Measurements from ENCODE around the gene ANKFY1. TPM values are rescaled to one million over a fixed set of nuclear protein-coding genes. Genes with fewer than 3 reads are reported as not detected.

ANKFY1 gene
- polyA plus RNA-seq, 1 donor, result 27.6 TPM

DNA sequence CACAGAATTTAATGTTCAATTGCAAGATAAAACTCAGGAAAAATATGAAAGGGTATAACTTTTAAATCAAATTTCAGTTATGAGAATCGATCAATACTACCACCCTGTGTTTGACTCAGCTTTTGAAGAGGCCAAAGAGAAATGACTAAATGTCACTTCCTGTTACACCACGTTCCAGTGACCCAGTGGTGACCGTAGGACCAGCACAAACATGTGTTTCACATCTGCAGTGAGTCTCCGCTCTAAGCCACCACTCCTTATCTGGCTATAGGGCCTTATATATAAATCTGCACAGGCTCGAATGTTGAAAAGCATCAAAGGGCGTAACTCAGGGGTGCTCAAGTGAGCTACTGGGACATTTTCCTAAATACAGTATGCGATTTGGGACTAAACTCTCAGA, 84.7 kb downstream of the ANKFY1 start:
- DNase-seq (ENCODE audit: low read depth), result no peak

DNA sequence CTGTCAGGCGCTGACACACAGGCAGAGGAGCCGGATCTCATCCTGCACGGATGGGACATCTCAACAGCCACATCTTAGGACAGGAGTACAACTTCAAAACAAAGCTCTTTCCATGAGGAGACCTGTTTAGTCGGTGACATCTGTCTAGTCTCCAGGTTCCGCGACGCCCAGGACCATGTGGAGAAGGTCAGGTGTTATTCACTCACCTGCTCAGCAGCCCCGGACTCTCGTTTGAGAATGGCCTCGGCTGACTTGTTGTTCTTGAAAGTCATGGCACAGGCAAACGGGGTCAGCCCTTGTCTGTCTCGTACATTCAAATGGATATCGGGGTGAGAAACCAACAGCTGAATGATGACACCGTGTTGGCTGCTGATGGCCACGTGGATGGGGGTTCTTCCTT, 85.1 kb downstream of the ANKFY1 start:
- no peak for DNase-seq (ENCODE audit: low read depth)

GRCh38 chr17:4177806-4178205, 86.0 kb downstream of the ANKFY1 start:
- no peak for DNase-seq (ENCODE audit: low read depth)

DNA sequence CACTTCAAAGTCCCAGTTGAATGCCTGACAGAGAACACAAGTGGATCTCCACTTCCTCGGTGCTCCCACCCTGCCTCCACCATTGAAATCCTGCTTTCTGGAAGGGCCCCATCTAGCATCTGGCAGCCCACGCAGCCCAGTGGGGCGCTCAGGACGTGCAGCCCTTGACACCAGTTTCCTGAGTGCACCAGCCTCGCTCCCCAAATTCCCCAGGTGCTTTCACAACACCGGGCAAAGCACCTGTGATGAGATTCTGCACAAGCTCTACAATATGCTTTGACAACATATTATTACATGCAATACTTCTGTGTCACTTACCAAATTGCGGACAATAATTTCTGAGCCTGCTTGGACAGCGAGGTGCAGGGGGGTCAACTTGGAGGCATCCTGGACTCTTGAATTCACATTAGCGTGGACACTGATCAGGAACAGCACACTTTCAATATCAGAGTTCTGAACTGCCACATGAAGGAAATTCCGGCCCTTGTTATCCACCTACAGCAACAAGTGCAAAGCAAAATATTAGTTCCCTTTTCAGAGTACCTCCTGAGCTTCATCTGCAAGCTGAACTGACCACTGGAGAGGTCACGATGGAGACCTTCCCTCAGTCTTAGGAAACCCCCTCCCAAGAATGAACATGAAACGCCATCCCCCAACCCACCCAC, 86.8 kb downstream of the ANKFY1 start:
- no peak for DNase-seq (ENCODE audit: low read depth)

- DNase-seq (ENCODE audit: low read depth), result no peak
Measured at GRCh38 chr17:4175921-4176807, 87.6 kb downstream of the ANKFY1 start.

DNA sequence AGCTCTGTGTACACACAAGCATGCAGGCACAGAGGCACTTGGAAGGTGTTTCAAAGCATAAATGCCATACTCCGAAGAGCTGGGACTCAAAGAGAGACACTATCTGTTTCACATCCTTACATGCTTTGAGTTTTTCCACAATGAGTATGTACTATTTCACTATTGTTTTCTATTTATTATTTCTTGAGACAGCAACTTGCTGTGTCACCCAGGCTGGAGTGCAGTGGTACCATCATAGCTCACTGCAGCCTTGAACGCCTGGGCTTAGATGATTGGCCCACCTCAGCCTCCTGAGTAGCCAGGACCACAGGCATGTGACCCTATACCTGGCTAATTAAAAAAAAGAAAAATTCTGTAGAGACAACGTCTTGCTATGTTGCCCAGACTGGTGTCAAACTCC, 89.2 kb downstream of the ANKFY1 start:
- DNase-seq (ENCODE audit: low read depth), result no peak

DNA sequence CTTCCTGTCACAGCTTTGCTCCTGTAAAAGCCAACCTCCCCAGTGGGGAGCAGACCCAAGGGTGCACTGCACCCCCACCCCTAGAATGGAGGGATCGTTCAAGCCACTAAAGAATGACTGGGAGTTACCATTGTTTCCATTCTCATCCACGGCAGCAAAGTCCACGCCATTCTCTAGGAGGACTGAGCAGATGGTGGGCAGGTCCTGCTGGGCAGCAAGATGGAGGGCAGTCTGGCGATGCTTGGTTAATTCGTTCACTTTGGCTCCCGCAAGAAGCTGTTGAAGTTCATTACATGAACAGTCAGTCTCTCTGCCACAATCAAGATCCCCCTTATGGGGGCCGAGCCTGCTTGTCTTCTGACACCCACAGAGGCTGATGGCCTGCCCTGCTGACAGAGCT, 90.0 kb downstream of the ANKFY1 start:
- DNase-seq (ENCODE audit: low read depth), result no peak

DNA sequence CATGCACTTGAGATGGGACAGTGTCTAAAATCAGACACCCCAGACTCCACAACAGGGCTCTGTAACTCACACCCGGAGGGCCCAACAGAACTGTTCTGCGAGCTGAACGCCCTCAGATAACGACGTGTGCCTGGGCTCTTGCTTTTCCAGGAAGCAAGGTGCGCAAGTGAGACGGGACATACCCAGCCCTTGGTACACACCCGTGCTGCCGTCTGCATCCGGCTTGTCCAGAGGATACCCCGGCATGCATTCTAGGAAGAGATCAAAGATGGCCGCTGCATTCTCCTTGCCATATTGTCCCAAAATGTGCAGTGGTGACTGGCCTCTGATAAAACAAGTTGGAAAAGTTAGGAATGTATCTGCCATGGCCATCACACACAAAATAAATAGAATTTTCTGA, 91.4 kb downstream of the ANKFY1 start:
- no peak for DNase-seq (ENCODE audit: low read depth)

DNA sequence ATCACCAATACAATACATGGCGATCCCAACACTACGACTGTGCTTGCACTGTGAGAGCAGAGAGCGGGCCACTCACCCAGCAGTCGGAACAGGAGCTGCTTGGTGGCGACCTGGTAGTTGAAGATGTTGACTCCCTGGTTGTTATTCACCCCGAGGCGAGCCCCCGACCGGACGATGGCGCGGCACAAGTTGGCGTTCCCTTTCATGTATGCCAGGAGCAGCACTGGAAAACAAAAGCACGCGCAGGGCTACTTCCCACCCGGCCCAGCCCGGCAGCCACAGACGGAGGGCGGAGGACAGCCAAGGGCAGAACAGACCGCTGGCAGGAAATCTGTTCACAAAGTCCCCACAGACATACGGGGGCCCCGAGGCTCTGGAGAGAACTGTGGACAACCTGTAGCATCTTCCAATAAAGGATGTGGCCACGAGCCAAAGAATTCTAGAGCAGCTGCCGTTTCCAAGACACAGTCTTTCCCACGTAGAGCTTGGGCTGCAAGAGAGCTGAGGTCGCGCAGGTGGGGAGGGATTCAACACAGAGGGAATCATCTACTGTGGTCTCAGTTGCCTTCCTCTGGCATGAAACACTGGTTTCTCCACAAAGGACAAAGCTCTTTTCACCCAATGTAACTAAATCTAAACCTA, 93.0 kb downstream of the ANKFY1 start:
- DNase-seq (ENCODE audit: low read depth), result no peak

DNA sequence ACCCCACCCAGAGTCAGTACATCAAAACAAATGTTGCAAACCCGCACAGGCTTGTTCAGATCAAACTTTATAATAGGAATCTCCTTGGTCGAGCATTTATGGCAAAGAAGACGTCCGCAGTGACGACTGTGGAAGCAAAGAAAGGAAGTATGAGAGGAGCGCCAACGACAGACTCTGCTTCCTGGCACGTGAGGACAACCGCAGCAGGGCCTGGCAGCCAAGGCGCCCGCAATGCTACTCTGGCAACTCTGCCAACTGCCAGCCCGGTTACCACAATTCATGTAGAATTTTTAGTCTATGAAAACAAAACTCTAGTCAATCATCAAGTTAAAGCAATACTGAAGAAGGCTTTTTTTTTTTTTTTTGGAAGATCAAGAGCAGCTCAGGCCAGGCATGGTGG, 96.0 kb downstream of the ANKFY1 start:
- DNase-seq (ENCODE audit: low read depth), result no peak

GRCh38 chr17:4166419-4166818, 97.4 kb downstream of the ANKFY1 start:
- no peak for DNase-seq (ENCODE audit: low read depth)

DNA sequence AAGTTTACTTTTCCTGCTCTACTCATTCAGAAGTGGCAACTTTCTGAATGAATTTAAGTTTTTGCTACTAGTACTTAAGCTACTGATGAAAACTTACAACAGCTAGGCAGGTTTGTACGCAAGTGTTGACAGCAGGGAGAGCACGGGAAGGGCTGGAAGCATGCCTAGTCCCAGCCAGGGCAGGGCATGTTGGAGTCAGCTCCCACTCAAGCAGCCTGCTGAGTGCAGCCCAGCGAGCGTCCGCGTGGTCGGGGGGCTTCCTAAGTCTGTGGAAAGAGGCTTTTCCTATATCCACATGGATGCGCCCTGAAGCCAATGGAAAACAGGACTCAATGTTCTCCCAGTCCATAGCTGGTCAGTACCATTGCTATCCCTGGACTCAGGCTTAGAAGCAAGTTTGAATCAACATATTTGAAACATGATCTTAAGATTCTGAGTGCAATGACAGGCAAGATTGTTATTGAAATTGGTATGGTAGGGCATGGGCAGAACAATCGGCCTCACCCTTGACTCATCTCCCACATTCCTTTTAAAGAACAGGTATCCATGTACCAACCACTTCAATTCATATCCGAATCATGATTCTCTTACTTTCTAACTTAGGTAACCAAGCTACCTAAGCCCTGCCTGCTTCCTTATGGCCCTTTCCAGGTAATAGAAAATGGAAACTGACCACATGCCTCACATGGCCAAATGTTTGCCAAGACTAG, 98.3 kb downstream of the ANKFY1 start:
- no peak for DNase-seq (ENCODE audit: low read depth)

DNA sequence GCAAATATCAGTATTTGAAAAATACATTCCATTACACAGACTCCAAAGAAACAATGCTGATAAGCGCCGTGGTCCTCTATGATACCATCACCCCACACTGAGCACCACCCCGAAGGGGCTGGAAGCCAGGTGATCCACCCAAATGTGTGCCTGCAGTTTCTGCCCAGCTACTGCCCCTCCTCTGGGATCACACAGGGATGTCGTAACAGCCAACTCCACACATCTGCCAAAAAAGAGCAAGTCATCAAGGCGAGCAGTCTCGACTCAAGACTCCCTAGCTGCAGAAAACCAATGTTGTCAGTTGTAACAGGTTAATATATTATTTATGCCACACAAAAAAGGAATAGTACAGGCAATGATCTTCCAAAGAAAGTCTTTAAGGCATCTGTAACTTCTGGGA, 99.8 kb downstream of the ANKFY1 start:
- no peak for DNase-seq (ENCODE audit: low read depth)

DNA sequence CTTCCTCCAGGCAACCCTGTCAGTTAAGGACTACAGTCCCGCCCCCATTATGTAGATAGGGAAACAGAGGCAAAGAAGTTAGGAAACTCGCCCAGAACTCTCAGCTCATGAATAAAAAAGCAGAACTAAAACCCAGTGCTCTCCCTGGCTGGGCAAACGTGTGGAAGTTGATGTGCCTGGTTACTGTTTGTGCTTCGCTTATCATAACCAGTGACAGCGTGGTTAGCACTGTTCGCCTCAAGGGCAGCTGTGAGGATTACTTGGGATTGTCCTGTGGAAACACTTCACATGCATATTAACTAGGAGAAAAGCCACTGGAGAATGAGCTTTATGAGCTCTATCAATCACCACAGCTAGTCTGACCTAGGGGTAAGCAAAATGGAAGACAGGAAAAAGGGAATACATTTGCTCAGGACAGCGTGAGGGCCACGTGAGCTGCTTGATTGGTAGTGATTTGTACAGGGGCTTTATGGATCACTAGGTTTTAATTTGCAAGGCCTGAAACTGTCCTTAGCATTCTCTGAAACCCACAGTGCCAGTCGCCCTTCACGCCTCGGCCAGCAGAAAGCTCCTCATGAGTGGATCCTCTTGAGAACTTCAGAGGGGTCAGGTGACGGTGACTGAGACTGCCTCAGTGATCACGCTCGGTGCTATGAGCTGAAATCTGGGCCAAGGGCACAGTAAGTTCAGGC, 100.9 kb downstream of the ANKFY1 start:
- DNase-seq (ENCODE audit: low read depth), result no peak

DNA sequence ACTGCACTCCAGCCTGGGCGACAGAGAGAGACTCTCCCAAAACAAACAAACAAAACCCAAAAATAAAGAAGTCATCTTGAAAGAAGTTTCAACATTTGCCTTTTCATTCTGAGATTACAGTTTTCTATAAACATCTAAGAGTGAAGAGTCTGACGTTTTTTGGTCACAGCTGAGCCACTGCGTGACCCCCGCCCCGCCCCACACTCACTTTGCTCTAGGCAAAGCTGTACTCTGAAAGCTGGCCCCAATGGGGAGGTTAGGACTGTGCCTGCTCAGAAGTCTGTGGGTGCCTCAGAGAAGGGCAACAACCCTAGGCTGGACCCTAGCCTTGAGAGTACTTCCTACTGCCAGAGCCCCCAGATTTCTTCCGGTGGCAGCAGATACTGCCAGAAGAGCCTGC, 101.5 kb downstream of the ANKFY1 start:
- DNase-seq (ENCODE audit: low read depth), result no peak

DNA sequence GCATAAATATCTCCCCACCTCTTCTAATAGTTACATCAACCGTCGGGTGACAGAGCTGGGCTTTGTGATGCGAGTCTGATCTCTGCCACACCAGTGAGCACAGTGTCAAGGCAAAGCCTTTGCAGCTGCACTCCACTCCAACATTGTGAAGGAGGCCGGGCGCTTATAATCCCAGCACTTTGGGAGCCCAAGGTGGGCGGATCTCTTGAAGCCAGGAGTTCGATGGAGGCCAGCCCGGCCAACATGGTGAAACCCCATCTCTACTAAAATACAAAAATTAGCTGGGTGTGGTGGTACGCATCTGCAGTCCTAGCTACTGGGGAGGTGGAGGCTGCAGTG, 101.8 kb downstream of the ANKFY1 start:
- no peak for DNase-seq (ENCODE audit: low read depth)

- no peak for DNase-seq (ENCODE audit: low read depth)
Measured at GRCh38 chr17:4161192-4161966, 102.4 kb downstream of the ANKFY1 start.

GRCh38 chr17:4160294-4160859, 103.4 kb downstream of the ANKFY1 start:
- no peak for DNase-seq (ENCODE audit: low read depth)

DNA sequence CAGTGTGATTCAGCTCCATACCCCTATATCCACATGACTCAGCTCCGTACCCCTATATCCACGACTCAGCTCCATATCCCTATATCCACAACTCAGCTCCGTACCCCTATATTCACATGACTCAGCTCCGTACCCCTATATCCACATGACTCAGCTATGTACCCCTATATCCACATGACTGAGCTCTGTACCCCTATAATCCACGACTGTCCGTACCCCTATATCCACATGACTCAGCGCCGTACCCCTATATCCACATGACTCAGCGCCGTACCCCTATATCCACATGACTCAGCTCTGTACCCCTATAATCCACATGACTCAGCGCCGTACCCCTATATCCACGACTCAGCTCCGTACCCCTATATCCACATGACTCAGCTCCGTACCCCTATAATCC, 104.0 kb downstream of the ANKFY1 start:
- DNase-seq (ENCODE audit: low read depth), result no peak

DNA sequence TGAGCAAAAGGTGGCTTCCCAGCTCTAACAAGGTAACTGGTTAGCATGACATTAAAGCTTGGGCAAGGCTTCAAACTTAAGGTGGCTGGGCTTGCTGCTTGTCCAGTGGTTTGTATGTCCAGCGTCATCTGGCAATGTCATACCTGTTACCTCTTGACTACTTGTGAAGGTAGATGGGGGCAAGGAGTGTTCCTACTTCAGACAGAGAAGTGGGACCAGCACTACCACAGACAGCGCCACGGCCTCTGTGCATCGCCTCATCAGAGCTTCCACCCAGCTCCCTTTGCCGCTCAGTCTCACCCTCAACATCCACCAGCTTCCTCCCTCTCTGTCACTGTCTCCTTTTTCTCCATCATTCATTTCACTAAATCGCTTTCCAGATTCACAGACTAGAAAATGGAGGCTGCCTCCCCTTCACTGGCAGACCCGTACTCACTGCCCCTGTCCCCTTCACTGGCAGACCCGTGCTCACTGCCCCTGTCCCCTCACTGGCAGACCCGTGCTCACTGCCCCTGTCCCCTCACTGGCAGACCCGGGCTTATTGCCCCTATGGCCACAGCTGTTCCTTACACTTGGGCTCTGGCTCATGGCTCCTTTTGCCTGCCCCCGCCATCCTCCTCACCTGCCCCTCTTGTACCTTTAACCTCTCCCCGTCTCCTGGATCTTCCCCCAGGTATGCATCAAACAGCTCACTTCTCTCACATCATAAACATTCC, 106.0 kb downstream of the ANKFY1 start:
- no peak for DNase-seq (ENCODE audit: low read depth)

Data from forelimb muscle (tissue), 1 donor.